Osteoblast (primary cell): ENCODE data around the gene SGPL1. TPM values are rescaled to one million over a fixed set of nuclear protein-coding genes. Genes with fewer than 3 reads are reported as not detected.

Source experiments
- DNase-seq: peaks from one replicate; pipeline ENCODE4 v3.0.0; 2011; ENCODE audit warnings: low spot score, mixed read lengths; ENCODE audit not compliant: insufficient read length; ENCODE audit errors: missing footprints
- H2AFZ ChIP-seq: 2 replicates; pipeline ENCODE4 v1.6.0; 2011; ENCODE audit warnings: mild to moderate bottlenecking, low read length
- H3K27ac ChIP-seq: 2 replicates; pipeline ENCODE4 v1.5.1; 2011; ENCODE audit warnings: mild to moderate bottlenecking, low read depth, low read length, moderate library complexity
- H3K27me3 ChIP-seq: 2 replicates; pipeline ENCODE4 v1.6.0; 2012; ENCODE audit warnings: mild to moderate bottlenecking, control low read depth, inconsistent platforms, low read length, moderate library complexity; ENCODE audit not compliant: insufficient read depth
- H3K36me3 ChIP-seq: 2 replicates; pipeline ENCODE4 v1.5.1; 2011; ENCODE audit warnings: mild to moderate bottlenecking, low read length, control low read depth, moderate library complexity; ENCODE audit not compliant: insufficient read depth
- H3K4me1 ChIP-seq: 2 replicates; pipeline ENCODE4 v1.5.1; 2011; ENCODE audit warnings: mild to moderate bottlenecking, low read length, control low read depth, moderate library complexity; ENCODE audit not compliant: insufficient read depth
- H3K4me2 ChIP-seq: 2 replicates; pipeline ENCODE4 v1.6.0; 2011; ENCODE audit warnings: mild to moderate bottlenecking, low read length; ENCODE audit not compliant: insufficient read depth
- H3K4me3 ChIP-seq: fragments of 200-600 bp; sonication (generic); 3 replicates; pipeline ENCODE4 v1.5.1; 2012; ENCODE audit warnings: mild to moderate bottlenecking, low read length, inconsistent platforms; ENCODE audit not compliant: insufficient read depth
- H3K79me2 ChIP-seq: 2 replicates; pipeline ENCODE4 v1.6.0; 2012; ENCODE audit warnings: mild to moderate bottlenecking, low read length, control low read depth, inconsistent platforms; ENCODE audit not compliant: insufficient read depth
- H3K9me3 ChIP-seq: 2 replicates; pipeline ENCODE4 v1.5.1; 2011; ENCODE audit warnings: low read depth, low read length, control low read depth
- H4K20me1 ChIP-seq: 2 replicates; pipeline ENCODE4 v1.6.0; 2012; ENCODE audit warnings: mild to moderate bottlenecking, low read length, control low read depth; ENCODE audit not compliant: insufficient read depth
- CTCF ChIP-seq: IDR thresholded peaks from 2 replicates; pipeline ENCODE4 v1.5.1; 2011; ENCODE audit warnings: mild to moderate bottlenecking, low read depth, low read length, moderate library complexity; ENCODE audit errors: extremely low read depth
- total RNA-seq: library from RNA; depleted of rRNA; stranded (reverse); fragments of >200 nt; gene quantifications from 2 replicates; pipeline ENCODE4 v1.2.3, GENCODE V29; 2012

Gene SGPL1
- total RNA-seq, 1 donor, result 47.4 TPM

DNA sequence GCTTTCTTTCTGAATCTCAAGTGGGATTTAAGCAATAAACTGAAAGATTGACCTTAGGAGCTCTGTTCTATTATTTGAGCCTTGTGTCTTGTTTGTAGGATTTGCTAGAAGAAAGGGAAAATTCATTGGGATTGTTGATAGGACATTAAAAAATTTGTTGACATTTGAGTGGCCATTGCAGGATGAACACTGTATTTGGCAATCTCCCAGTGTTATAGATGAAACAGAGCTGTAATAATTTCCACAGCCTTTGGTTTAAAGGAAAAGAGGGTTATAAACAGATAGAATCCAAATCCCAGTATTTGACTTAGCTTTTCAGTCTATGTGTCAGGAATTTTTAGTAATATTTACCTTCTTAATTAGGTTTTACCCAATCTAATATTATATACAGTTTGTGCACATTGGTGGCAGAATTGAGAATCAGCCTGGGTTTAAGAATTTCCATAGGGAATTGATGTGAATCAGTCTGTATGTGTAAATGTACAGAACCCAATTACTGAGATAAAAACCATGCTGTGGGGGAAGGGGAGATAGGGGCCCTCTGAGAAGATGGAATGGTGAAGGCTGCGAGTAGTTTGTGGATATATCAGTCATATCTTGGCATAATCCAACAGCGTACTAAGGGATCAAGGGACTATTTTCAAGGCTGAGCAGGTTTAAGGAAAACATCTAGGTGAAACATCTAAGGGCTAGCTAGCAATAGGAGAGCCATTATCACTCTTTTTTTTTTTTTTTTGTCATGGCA lies 6.5 kb downstream of the SGPL1 start:
- Histone ChIP-seq H3K4me3 (no peak overlapping the region), H3K9me3 (no peaks in the 10 kb centered on the region), H3K27ac (no peak overlapping the region), H3K79me2 (peaks cover 49% of the 10 kb centered on the region), H3K27me3 (no peaks in the 10 kb centered on the region), H3K4me2 (no peak overlapping the region), H4K20me1 (peaks cover 8% of the 10 kb centered on the region), H3K4me1 (peaks cover 6% of the 10 kb centered on the region), H3K36me3 (peaks cover 39% of the 10 kb centered on the region), H2AFZ (no peak overlapping the region)
- TF ChIP-seq CTCF, result no peak
- no peak for DNase-seq

- Histone ChIP-seq H3K79me2 (peaks cover 36% of the 10 kb centered on the region), H3K27ac (peak overlapping the region; percentile 32), H3K9me3 (no peaks in the 10 kb centered on the region), H3K36me3 (peaks cover 13% of the 10 kb centered on the region), H3K4me3 (no peak overlapping the region), H3K4me1 (peaks cover 25% of the 10 kb centered on the region), H2AFZ (no peak overlapping the region), H3K27me3 (no peaks in the 10 kb centered on the region), H4K20me1 (no peaks in the 10 kb centered on the region), H3K4me2 (no peak overlapping the region)
- DNase-seq, result no peak
- TF ChIP-seq CTCF, result no peak
Observed at GRCh38 chr10:70827086-70827757, 11.5 kb downstream of the SGPL1 start.

DNA sequence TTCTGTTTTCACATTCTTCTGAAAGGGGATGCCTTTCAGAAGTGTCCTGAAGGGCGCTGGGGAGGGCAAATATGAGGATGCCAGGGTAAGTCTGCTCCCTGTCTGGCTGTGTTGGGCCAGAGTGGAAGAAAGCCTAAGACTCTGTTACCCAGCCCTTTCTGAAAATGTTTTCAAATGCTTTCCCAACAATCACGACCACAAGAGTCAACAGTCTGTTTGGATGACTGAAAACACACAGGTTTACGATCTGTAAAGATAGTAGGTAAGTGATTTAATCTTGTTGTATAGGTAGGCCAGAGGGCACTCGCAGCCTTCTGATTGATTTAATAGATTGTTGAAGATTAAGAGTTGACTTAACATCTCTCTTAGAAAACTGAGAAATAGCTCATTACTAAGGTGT lies 13.2 kb downstream of the SGPL1 start:
- Histone ChIP-seq H3K36me3 (peaks cover 13% of the 10 kb centered on the region), H3K9me3 (no peaks in the 10 kb centered on the region), H4K20me1 (no peaks in the 10 kb centered on the region), H2AFZ (no peak overlapping the region), H3K27ac (no peak overlapping the region), H3K4me1 (peaks cover 41% of the 10 kb centered on the region), H3K27me3 (no peaks in the 10 kb centered on the region), H3K79me2 (peaks cover 34% of the 10 kb centered on the region), H3K4me2 (no peak overlapping the region), H3K4me3 (no peak overlapping the region)
- DNase-seq, result no peak
- no peak for TF ChIP-seq CTCF

DNA sequence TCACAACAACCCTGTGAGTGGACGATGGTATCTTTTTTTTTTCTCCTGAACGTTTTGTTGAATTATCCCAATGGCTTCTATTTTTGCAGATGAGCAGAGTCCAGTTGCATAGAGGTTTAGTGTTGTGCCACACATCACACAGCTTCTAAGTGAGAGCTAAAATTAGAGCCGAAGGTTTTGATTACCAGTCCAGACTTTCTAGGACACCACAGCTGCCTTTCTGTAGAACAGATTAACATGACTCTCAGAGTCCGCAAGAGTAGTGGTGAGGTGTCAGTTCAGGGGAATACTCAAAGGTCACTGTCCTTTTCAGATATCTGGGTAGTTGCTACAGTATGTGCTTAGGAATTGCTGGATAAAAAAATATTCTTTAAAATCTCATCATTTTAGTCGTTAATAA lies 13.8 kb downstream of the SGPL1 start:
- Histone ChIP-seq H2AFZ (no peak overlapping the region), H3K36me3 (peaks cover 13% of the 10 kb centered on the region), H3K79me2 (peaks cover 40% of the 10 kb centered on the region), H4K20me1 (no peaks in the 10 kb centered on the region), H3K4me1 (peaks cover 47% of the 10 kb centered on the region), H3K4me2 (no peak overlapping the region), H3K9me3 (no peaks in the 10 kb centered on the region), H3K27me3 (no peaks in the 10 kb centered on the region), H3K4me3 (no peak overlapping the region), H3K27ac (peak overlapping the region; percentile 15)
- DNase-seq, result no peak
- TF ChIP-seq CTCF, result no peak
